ENCODE data around the gene SRSF4.

Gene SRSF4

DNA sequence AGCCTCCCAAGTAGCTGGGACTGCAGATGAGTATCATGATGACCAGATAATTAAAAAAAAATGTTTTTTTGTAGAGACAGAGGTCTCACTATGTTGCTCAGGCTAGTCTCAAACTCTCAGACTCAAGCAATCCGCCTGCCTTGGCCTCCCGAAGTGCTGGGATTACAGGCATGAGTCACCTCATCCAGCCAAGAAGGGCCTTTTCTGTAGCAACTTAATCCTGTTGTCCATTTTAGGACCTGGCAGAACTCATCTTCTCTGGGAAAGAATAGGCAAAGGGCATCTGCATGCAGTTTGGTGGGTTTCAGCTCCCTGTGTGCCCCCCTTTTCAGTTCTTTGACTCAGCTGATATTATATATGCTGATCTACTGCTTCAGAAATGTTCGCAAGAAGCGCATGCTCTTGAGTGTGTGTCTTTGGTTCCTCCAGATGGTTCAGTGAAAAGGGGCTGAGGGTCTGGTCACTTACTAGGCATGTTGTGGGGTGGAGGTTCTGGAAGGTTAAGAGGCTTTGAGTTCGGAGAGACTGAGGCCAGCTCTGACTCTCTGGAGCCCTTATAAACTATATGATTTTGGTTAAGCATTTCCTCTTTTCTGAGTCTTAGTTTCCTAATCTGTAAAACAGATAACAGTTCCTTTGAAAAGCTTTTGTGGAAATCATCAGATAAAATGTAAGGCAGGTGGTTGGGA, 19.4 kb upstream of the SRSF4 start:
- no peak for DNase-seq (ENCODE audit: low spot score)

DNA sequence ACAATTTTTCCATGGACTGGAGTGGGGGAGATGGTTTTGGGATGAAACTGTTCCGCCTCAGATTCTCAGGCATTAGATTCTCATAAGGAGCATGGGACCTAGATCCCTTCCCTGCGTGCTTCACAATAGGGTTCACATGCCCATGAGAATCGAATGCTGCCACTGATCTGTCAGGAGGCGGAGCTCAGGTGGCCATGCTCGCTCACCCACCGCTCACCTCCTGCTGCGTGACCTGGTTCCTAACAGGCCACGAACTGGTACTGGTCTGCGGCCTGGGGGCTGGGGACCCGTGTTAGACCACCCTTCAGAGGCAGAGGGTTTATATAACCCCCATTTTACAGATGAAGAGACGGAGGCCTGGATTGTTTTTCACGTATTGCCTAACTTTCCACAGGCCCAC, 16.3 kb upstream of the SRSF4 start:
- DNase-seq (ENCODE audit: low spot score) = no peak

DNA sequence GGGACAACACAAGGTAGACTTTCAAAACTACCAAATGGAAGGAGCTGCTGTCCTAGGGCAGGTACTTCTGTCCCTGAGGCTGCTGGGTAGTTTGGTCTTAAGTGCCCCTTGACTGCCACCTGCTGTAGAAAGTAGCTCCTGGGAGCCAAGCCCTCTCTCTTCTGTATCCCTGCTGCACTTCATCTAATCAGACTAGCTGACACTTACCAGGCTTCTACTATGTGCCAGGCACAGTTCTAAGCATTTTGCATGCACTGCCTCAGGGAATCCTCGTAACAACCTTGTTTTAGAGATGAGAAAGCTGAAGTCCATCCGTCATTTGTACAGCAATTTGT, 15.9 kb upstream of the SRSF4 start:
- DNase-seq (ENCODE audit: low spot score) = no peak

DNA sequence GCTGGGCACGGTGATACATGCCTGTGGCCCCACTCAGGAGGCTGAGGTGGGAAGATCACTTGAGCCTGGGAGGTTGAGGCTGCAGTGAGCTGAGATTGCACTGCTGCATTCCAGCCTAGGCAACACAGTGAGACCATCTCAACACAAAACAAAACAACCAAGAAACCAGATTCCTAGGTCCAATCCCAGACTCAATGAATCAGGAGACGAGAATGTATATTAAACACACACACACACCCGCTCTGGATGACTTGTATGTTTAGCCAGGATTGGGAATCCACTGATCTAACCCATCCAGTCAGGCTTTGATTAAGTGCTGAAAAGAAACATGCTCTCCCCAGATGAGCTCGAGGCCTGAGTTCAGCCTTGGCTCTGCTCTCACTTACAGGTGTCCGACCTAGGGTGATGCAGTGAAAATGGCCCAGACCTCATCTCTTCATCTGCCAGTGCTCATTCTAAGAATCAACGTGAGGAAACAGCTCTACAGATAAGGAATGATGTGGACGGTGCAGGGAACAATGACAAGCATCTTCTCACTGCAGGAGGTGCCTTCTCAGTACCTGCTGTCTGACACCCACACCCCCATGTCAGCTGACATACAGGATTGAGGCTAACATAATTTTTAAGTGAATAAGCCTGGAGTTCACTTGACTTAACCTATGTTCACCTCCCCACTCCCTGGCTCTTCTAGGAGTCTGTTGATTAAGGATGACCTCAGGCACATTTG, 15.3 kb upstream of the SRSF4 start:
- no peak for DNase-seq (ENCODE audit: low spot score)

DNA sequence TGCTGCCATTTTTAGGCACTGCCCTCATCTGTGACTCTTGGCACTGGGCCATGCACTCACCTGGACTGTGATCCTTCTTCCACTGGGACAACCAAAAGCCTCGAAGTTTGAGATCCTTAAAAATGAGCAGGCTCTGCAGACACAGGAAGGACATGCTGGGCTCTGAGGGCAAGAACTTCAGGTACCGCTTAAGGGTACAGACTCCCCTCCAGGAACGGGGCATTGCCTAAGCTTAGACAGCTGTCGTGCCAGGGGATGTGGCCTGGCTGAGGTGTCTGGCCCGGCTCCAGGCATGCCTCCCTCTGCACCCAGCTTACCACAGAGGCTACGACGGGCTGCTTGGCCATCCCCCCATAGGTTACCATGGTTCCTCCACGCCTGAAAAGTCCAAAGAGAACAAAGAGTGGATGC, 14.2 kb upstream of the SRSF4 start:
- DNase-seq (ENCODE audit: low spot score) = no peak

DNA sequence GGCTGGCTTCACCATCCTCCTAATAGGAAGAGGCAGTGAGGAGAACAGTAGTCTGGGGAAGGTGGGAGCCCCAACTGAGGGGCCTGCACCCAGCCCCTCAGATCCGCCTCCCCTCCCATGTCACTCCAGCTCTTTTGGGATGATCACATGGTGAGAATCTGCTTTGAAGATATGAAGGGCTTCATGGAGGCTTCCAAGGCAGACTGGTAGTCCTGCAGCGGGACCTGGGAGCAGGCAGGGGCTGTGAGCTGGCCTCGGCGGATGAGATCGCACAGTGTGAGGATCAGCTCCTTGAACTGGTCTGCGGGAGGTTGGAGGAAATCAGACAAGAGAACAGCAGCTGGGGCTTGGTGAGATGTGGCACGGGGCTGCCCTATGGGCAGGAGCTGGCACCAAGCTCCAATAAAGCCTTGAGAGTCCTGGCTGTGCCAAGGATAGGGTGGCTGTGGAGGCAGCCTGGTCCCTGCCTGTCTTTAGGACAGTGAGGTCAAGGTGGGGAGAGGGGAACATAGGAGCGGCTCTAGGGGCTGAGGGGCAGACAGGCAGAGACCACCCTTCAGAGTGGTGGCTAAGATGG, 12.3 kb upstream of the SRSF4 start:
- DNase-seq (ENCODE audit: low spot score) = no peak

DNA sequence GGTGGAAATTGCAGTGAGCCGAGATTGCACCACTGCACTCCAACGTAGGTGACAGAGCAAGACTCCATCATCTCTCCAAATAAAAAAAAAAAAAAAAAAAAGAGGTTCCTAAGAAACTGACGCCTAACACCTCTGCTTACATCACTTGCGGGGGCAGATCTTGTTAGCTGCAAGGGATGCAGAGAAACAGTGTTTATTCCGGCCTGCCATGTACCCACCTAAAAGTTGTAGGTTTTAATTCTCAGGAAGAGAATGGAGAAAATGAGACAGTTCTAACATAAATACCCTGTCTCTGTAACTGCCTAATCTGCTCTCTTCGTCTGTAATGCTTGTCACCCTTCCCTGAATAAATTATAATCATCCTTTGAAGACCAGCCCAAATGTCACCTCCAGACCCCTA, 9.0 kb upstream of the SRSF4 start:
- DNase-seq (ENCODE audit: low spot score) = no peak

DNA sequence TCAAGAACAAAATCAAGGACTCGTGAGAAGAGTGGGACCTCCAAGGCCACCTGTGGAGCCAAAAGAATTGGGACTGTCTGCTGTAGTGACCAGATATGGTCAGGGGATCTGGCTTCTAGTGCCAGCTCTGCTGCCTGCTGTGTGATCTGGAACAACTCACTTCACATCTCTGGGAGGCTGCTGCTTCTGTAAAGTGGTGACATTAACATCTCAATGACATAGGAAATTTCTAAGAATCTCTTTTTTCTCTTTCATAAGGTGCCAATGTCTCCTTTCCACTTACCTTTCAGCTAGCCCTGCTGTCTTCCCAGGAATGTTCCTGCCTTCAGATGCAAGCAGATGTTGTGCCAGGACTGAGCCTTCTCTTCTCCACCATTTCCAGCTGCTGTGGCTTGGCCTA, 5.0 kb upstream of the SRSF4 start:
- no peak for DNase-seq (ENCODE audit: low spot score)

DNA sequence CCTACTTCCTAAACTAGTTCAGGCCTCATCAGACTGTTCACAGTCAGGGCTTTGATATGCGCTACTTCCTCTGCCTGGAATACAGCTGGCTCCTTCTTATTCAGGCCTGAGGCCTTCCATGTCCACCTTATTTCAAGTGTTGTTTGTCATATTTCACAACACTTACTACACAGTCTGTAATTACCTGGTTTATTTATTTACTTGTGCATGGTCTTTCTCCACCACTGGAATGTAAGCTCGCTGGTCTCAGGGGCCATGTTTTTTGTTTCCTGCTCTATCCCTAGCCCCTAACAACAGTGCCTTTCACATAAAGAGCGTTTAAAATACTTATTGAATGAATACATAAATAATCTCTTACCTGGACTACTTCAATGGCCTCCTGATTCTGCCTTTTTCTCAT, 4.6 kb upstream of the SRSF4 start:
- no peak for DNase-seq (ENCODE audit: low spot score)

DNA sequence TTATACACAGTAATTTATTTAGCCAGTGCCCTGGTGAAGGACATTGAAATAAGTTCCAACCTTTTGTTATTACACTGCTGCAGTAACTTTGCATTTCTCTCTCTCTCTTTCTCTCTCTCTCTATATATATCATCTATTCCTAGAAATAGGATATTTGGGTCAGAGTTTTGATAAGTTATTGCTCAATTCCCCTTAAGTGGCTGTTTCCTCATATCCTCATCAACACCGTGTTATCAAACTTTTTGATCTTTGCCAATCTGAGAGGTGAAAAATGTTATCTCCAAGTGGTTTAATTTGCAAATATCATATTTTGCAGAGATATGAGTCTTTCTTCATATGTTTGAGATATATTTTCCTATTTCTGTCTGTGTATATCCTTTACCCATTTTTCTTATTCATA, 1.6 kb upstream of the SRSF4 start:
- no peak for DNase-seq (ENCODE audit: low spot score)

DNA sequence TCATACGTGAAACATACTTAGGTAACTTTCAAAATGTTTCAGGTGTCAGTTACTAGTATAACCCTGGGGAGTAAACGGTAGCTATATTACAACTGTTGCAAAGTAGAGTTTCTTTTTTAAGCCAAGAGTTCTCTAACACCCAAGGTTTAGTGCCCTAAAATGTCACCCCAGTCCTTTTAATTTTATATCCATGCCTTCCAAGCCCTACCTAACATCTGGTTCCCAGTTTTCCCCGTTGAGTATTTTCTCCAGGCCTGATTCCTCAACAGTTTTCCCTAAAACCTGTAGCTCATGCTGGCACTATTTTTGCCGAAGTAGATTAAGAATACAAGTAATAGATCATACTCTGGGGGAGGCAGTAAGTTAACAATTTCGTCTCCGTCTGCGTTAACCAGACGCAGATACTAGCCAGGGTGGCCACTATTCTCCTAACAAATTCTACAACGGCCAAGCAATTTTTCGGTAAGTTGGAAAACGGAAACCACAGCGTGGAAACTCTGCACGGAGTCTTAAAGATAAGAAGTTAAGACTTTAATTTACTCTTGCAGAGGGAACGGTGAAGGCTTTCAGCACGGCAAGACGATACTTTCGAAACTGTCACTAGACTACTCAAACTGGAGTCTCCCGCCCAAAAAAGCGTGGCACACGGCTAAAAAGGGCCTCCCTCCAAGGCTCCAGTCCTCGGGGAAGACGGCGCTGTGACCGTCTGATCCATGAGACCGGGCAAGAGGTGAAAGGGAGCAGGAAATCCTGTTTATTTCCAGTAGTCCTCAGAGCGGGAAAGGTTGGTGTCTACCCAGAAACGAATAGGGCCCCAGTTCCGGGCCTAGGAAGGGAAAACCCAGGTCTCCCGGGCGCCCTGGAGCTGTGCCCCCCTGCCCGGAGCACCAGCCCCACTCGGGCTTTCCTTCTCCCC, 945 bp downstream of the SRSF4 start:
- no peak for DNase-seq (ENCODE audit: low spot score)

DNA sequence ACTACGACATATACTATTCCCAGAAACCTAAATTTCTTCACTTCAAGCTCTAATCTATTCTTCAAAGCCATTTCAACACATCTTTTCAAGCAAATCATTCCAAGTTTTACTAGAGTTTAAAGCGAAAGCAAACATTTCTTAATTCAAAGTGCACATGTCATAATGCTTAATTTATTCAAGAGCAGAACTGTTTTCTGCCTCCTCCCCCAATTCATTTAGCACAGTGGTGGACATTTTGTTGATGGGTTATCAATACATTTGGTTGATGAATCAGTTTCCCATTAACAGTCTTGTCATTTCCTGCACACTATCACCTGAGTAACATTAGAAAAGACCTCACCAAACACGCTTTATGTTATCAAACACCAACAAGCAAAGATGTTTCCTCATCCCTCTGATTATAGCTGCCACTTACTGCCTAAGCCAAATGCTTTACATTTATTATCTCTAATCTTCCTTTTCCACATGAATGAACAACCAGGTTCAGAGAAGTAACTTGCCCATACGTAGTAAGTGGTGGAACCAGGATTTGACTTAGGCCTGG, 2.0 kb downstream of the SRSF4 start:
- DNase-seq (ENCODE audit: low spot score) = no peak

DNA sequence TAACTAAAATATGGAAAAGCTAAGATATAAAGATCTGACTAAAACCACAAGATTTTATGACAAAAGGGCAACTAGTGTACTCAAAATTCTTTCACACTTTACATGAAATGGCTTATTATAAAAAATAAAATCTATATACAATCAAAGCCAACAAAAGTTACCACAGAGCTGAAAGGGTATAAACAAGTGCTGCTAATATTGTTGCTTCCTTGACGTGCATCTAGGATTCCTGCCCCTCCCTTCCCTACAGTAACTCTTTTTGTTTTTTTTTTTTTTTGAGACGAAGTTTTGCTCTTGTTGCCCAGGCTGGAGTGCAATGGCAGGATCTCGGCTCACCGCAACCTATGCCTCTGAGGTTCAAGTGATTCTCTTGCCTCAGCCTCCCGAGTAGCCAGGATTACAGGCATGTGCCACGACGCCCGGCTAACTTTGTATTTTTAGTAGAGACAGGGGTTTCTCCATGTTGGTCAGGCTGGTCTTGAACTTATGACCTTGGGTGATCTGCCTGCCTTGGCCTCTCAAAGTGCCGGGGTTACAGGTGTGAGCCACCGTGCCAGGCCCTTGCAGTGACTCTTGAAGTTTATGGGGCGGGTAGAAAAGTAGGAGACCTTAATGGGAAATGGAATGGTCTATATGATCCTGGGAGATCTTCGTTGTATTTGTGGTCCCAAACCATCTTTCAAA, 4.5 kb downstream of the SRSF4 start:
- DNase-seq (ENCODE audit: low spot score) = no peak

DNA sequence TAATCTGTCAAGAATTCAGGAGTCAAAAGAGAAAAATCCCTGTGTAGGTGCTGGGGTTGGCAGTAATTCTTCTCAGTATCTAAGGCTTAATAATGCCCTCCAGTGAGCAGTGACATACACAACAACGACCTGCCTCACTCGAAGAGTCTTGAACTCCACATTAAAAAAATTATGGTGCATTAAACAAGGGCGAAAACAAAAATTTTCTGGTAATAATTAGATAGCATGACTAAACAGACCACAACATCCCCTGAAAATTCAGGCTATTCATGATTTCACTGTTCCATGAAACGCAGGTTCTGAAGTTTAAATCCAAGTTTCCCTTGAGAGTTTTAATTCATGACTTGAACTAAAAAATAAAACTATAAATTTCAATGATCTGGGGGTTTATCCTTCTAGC, 5.1 kb downstream of the SRSF4 start:
- DNase-seq (ENCODE audit: low spot score) = no peak

DNA sequence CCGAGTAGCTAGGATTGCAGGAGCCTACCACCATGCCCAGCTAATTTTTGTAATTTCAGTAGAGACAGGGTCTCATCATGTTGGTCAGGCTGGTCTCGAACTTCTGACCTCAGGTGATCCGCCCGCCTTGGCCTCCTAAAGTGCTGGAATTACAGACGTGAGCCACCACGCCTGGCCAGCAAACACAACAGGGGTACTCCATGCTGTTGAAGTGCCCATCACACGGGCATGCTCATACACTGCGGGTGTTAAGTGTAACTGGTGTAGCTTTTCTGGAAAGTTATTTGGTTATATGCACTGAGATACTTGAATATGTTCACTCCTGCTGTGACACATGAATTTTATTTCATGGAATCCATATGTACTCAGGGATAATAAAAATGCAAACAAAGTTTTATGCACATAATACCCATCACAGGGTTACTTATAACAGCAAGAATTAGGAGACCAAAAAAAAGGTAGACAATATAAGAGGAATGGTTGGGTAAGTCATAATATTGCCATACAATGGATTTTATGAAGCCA, 9.2 kb downstream of the SRSF4 start:
- no peak for DNase-seq (ENCODE audit: low spot score)

DNA sequence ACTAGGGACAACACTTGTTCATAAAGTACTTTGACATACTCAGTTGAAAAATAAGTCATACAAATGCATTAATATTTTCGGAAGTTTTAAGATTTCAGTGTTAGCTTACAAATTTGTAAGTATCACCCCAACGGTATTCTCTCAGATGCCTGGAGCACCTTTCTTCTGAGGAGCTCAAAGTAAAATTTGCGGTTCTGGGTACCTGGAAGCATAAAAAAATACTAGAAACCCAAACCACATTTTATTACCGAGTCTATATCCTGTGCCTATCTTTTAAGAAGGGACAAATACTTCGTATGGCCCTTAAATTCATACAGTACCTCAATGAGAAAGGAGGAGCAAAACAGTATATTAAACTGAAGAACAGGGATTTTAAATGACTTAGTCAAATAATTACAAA, 10.2 kb downstream of the SRSF4 start:
- DNase-seq (ENCODE audit: low spot score) = no peak

DNA sequence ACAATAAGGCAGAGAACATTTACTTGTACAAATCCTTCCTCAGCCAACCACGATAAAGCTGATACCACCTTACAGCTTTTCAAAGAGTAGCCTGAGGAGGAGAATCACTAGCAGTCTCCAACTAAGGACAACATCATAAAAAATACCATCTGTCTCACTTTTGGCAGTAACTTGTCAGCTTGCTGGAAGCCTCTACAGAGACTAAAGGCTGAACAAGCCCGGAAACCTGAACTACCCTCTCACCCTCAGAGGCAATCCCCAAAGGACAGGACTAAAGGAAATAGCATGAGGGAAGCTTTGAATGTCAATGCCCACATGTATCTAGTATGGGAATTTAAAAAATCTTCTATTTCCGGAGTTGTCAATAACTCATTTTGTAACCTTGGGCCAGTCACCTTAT, 10.6 kb downstream of the SRSF4 start:
- DNase-seq (ENCODE audit: low spot score) = no peak

DNA sequence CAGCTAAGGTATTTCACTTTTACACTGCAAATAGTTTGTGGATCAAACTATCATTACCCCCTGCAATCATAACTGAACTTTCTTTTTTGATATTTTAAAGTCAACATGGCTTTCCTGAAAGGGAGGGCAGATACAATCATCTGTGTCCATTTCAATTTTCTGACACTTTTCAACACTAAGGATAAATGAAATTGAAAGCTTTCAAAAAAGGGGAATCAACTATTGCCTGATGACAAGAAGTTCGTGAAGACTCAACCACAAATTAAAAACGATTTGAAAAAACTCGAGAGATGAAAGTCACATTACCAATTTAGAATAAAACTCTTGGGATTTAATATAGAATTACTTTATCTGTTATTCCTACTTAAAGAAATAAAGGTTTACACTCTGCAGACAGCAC, 11.7 kb downstream of the SRSF4 start:
- no peak for DNase-seq (ENCODE audit: low spot score)

DNA sequence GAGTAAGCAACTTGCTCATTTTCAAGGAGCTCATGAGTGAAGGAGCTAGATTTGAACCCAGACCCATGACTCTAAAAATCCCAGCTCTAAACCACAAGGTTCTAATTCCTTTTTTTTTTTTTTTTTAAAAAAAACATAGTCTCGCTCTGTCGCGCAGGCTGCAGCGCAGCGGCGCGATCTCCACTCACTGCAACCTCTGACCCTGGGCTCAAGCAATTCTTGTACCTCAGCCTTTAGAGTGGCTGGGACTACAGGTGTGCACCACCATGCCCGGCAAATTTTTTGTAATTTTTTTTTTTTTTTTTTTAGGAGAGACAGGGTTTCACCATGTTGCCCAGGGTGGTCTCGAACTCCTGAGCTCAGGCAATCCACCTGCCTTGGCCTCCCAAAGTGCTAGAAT, 13.8 kb downstream of the SRSF4 start:
- no peak for DNase-seq (ENCODE audit: low spot score)

DNA sequence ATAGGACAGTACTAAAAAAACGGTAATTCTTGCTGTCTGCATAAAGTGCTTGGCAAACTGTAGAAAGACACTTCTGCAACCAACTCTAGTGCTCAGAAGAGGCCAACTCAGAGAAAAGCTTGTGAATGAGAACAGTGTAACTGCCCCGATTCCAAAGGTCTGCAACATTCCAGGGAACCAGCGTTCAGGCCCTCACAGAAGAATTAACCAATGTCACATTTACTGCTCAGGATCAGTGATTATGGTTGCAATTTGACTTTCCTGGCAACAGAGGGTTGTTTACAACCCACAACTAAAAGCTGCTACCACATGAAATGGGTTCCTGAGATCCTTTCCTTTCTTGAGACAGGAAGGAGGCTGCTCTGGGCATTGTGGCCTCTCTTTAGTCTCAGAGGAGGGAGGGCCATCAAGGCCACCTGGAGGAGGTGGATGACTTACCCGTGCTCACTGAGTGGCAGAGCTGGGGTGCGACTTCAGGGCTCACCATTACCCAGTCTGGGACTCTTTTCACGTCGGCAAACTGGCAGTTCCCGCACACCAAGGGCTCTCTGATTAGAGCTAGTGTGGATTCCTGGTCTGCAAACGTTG, 15.3 kb downstream of the SRSF4 start:
- no peak for DNase-seq (ENCODE audit: low spot score)

DNA sequence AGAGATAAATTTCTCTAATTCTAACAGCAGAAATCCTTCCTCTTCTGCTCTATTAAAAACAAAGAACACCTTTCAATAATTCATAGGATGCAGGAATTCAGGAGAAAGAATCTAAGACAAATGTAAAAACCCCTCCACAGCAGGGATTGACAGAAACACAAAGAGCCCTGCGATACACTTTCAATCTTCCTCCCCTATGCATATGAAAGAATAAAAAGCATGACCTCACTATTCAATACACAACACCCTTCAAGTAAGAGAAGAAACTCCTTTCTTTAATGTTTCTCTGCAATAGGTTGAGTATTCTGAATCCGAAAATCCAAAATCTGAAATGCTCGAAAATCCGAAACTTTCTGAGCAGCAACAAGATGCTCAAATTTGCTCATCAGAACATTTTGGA, 17.1 kb downstream of the SRSF4 start:
- DNase-seq (ENCODE audit: low spot score) = no peak
